VCaP (cell line): ENCODE data around the gene IRGQ.

Experiments
- H3K27ac ChIP-seq: fragments of 450-650 bp; 2 replicates; pipeline ENCODE4 v1.5.1; 2017
- TF ChIP-seq, protein P1 (sequence below): fragments of 450-650 bp; conservative IDR thresholded peaks from 2 replicates; pipeline ENCODE4 v1.5.1; 2017; ENCODE audit warnings: mild to moderate bottlenecking, moderate library complexity

The IRGQ gene

DNA sequence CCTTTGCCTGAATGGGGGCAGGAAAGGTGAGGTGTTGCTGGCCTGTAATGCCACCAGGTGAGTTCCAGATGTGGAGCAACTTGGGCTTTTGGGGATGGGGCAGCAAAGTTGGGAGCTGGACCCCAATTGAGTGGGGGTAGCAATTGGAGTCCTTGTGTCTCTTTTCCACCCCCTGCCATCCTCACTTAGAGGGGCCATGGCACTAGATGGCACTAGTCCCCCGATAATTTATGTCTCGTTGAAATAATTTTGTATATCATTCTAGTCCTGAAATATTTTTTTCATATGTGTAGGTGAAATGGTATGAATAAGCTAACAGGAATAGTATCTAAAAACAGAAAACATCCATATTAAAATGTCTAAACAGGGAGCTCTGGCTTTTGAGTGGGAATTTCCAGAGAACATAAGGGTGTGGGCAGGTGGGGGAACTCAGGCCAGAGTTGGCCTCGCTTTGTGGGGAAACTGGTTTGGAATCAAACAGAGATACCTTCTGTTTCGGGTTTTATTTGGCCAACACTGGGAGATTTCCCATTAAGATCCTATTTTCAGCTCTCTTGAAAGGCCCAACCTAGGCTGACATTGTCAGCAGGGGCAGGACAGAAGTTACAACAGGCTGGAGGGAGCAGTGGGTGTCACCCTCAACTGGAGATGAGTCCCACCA, 3.8 kb upstream of the IRGQ start:
- TF ChIP-seq, protein P1, sequence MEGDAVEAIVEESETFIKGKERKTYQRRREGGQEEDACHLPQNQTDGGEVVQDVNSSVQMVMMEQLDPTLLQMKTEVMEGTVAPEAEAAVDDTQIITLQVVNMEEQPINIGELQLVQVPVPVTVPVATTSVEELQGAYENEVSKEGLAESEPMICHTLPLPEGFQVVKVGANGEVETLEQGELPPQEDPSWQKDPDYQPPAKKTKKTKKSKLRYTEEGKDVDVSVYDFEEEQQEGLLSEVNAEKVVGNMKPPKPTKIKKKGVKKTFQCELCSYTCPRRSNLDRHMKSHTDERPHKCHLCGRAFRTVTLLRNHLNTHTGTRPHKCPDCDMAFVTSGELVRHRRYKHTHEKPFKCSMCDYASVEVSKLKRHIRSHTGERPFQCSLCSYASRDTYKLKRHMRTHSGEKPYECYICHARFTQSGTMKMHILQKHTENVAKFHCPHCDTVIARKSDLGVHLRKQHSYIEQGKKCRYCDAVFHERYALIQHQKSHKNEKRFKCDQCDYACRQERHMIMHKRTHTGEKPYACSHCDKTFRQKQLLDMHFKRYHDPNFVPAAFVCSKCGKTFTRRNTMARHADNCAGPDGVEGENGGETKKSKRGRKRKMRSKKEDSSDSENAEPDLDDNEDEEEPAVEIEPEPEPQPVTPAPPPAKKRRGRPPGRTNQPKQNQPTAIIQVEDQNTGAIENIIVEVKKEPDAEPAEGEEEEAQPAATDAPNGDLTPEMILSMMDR: no peak; the same call in 1 of the 2 replicates

DNA sequence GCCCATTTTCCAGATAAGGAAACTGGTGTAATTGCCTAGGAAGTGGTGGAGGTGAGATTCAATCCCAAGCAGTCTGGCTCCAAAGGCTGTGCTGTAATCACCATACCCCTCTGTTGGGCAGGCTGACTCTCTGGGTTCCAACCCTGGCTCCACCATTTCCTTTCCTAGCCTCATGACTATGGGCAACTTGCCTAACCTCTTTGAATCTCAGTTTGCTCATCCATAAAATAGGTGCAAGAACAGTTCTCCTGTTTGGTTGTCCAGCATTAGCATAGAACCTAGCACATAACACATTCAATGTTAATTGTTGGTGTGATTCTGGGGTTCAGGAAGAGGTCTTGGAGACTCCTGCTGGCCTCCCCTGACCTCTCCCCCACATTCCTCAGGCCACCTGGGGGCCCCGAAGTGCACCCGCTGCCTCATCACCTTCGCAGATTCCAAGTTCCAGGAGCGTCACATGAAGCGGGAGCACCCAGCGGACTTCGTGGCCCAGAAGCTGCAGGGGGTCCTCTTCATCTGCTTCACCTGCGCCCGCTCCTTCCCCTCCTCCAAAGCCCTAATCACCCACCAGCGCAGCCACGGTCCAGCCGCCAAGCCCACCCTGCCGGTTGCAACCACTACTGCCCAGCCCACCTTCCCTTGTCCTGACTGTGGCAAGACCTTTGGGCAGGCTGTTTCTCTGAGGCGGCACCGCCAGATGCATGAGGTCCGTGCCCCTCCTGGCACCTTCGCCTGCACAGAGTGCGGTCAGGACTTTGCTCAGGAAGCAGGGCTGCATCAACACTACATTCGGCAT, 2.7 kb upstream of the IRGQ start:
- H3K27ac ChIP-seq: no peak overlapping the region; the same call in 1 of the 2 replicates
- TF ChIP-seq, protein P1: no peak

More for the DNA sequence above, 3.8 kb upstream of the IRGQ start:
- peak overlapping the region; percentile 56 for H3K27ac ChIP-seq

DNA sequence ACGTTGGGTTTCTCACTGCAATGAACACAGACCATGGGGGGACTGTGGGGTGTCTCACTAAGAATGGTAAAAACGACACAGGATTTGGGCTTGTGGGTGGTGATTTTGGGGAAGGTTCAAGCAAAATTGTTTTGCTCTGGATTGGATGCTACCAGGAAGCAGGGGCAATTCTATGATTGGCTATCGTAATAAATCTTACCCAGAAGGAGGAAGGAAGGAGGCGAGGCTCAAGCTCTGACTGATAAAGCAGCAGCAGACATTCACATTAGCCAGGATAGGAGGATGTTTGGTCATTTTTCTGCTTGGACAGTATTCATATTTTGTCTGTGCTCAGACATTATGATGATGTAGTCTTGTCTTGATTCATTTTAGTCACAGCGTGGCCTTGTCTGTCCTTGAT, 1.9 kb upstream of the IRGQ start:
- TF ChIP-seq, protein P1: no peak
- H3K27ac ChIP-seq: peak overlapping the region; percentile 97

DNA sequence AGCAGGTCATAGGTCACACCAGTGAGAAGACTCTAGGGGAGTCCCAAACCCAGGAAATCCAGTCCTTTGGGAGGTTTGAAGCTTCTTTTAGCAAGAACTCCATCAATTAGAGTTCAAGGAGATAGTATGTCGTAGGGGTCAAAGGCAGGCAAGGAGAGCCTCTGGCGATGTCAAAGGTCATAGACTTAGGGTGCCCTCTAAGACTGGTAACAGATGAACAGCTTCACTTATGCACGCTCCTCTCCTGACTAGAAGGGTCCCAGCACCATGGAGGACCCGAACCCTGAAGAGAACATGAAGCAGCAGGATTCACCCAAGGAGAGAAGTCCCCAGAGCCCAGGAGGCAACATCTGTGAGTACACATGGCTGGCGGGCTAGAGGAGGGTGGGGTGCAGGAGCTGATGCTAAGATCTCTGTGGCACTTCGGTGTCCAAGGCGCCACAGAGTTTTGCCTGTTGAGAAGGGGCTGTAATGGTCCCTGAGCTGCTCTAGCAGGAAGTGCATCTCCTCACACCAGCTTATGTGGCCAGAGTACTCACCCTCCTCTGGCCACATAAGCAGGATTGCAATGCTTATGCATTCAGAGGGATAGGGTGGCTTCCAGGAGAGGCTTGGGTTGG, 1.0 kb upstream of the IRGQ start:
- TF ChIP-seq, protein P1: no peak
- peak overlapping the region; percentile 97 for H3K27ac ChIP-seq

DNA sequence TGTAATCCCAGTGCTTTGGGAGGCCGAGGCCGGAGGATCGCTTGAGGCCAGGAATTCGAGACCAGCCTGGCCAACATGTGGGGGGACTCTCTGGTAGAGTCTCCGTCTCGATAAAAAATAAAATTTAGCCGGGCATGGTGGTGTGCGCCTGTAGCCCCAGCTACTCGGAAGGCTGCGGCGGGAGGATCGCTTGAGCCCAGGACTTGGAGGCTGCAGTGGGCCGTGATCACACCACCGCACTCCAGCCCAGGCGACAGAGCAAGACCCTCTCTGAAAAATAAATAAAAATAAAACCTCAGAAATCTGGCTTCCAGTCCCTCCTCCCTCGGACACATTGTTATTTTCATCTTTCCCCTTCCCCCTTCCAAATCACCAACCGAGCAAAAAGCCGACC, 332 bp downstream of the IRGQ start:
- peak overlapping the region; percentile 97 for H3K27ac ChIP-seq
- TF ChIP-seq, protein P1: no peak

DNA sequence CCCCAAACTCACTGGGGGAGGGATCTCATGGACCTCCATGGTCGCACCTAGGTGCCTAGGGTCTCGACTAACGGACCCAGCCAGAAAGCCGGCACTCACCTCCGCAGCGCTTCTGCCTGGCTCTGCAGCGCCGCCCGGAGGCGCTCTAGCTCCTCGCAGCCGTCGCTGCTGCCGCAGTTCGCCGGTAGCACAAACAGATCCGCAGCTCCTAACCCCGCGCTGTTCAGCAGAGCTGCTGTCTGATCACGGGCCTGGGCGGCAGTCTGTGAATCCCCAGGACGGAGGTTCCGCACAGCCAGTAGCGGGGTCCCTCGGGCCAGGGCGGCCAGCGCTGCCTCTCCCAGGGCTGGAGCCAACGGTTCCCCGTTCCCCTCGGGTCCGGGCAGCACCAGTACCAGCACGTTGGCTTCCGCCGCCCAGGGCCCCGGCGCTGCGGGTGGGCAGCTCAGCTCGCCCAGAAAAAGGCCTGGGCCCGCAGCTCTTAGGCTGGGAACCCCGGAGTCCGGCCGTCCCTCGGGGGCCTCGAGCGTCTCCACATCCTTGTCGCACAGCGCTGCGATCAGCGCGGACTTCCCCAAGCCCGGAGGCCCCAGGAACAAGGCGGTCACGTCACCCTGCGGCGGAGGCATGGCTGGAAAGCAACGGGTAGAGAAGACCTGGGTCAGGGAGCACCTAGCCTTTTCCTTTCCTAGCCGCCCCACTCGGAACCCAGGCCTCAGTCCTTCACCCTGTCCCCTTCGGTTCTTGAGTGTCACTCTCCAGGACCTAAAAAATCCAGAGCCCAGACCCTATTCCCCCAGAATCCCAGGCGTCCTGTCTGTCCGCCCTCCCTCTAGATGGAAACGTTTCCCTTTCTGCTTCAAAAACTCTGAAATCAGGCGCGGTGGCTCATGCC, 977 bp downstream of the IRGQ start:
- peak overlapping the region; percentile 97 for H3K27ac ChIP-seq
- TF ChIP-seq, protein P1: peak; percentile 96
